Daoy (cell line): ENCODE measurements around the gene PARD6G. TPM values are rescaled to one million over a fixed set of nuclear protein-coding genes. Genes with fewer than 3 reads are reported as not detected.
A peak's percentile ranks its signal among the peaks of the same experiment; 100 is the strongest.

Experiments
- DNase-seq: peaks from one replicate; pipeline ENCODE4 v3.0.0-alpha.2; 2015; ENCODE audit warnings: low read depth
- total RNA-seq: library from RNA; depleted of rRNA; stranded (reverse); fragments of >200 nt; shearing (Covaris generic); gene quantifications from 2 replicates; pipeline ENCODE4 v1.2.3, GENCODE V29; 2014

The PARD6G gene
- total RNA-seq, 1 experiment from 2014 or later = 1.3 TPM

DNA sequence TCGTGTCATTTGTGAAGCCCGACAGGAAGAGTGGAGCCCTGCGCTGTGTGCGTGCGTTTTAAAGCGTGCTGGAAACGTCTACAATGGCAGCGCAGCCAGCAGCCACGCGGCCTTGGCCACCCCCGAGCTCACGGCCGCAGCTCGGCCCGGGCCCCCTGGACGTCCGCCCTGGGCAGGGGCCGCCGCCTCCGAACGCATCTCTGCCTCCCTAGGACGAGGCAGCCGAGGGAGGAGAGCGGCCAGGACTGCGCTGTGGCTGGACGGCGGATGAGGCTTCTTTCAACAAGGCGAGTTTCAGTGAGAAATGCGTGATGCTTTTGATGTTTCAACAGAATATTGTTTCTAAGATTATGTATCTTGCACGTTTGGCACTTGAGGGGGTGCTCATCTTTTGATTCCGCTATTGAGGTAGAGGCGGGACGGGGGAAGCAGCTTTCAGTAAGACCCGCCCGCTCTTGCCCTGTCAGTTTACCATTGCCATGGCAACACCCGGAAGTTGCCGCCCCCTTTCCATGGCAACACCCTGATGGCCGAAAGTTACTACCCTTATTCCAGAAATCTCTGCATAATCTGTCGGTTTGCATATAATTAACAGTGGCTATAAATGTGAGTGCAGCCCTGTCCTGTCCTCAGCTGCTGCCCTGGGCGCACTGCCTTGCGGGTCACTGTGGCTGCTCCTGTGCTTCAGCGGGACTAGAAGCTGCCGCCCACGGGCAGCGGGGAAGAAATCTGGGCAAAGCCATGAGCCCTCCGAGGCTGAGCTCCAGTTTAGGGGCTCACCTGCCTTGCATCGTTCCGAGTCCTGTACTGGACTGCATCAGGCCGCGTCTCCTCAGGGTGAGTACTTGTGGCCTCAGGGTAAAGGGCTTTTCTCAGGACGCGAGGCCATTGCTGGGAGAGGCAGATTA is 99.6 kb downstream of the PARD6G start:
- peak; percentile 89 for DNase-seq

DNA sequence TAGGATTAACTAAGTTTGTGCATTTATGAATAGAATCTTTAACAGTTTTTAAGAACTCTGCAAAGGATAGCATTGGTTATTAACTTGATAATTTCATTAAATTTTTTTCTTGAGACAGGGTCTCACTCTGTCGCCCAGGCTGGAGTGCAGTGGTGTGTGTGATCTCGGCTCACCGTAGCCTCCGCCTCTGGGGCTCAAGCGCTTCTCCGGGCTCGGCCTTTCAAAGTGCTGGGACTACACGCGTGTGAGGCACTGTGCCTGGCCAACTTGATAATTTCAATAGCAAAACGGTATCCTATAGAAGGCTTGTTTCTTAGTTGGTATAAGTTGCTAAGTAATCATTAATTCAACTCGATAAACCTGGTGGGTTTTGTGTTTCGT is 100.3 kb downstream of the PARD6G start:
- no peak for DNase-seq

GRCh38 chr18:80145196-80145804 is 102.0 kb downstream of the PARD6G start:
- DNase-seq = no peak

DNA sequence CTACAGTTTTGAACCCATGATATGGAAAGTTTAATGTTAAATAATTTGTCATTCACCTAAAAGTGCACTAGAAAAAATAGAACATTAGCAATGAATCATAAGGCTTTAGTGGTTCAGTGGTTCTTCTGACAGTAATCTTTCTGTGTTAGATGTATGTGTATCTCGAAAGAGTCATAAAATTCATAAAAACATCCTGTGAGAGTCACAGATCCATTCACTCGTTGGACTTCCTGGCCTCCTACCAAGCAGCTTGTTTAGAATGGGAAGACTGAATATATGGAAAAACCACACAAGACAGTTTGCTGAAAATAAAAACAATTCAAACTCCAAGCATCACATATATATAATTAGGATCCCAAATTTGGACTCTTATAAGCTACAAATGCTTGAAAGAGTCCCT is 103.4 kb downstream of the PARD6G start:
- peak; percentile 22 for DNase-seq

- DNase-seq = no peak
These were observed 106.8 kb downstream of the PARD6G start for GRCh38 chr18:80140455-80140985.

DNA sequence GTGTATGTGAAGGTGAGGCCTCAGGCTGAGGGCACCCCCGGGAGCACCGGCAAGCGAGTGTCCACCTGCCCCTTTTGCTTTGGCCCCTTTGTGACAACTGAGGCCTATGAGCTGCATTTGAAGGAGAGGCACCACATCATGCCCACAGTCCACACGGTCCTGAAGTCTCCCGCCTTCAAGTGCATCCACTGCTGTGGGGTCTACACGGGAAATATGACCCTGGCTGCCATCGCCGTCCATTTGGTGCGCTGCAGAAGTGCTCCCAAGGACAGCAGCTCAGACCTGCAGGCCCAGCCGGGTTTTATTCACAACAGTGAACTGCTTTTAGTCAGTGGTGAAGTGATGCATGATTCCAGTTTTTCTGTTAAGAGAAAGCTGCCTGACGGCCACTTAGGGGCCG is 109.3 kb downstream of the PARD6G start:
- DNase-seq = no peak

DNA sequence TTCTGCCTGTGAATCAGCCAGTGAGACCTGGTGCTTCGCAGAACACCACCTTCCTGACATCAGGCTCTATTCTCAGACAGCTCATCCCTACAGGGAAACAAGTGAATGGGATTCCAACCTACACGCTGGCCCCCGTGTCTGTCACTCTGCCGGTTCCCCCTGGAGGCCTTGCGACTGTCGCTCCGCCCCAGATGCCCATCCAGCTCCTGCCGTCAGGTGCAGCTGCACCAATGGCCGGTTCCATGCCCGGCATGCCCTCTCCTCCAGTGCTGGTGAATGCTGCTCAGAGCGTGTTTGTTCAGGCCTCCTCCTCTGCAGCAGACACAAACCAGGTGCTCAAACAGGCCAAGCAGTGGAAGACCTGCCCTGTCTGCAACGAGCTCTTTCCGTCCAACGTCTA is 110.2 kb downstream of the PARD6G start:
- no peak for DNase-seq

- DNase-seq = no peak
These were observed 110.6 kb downstream of the PARD6G start for GRCh38 chr18:80136679-80137078.

- DNase-seq = no peak
These were observed 112.2 kb downstream of the PARD6G start for GRCh38 chr18:80135136-80135535.

DNA sequence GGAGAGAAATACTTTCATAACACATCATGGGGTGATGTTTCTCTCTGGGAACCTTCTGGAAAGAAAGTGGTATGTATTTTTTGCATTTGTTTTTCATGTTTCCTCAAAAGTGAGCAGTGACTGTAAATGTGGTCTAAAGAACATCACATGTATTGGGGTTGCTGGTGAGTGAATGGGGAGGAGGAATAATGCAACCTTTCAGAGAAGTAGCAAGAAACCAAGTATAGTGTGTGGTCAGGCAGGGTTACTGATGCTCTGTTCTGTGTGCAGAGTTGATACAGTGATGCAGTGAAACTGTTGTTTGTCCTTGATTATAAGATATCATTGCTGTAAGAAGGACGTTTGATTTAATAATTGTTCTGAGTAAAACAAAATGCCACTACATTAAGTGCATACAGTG is 114.2 kb downstream of the PARD6G start:
- no peak for DNase-seq

DNA sequence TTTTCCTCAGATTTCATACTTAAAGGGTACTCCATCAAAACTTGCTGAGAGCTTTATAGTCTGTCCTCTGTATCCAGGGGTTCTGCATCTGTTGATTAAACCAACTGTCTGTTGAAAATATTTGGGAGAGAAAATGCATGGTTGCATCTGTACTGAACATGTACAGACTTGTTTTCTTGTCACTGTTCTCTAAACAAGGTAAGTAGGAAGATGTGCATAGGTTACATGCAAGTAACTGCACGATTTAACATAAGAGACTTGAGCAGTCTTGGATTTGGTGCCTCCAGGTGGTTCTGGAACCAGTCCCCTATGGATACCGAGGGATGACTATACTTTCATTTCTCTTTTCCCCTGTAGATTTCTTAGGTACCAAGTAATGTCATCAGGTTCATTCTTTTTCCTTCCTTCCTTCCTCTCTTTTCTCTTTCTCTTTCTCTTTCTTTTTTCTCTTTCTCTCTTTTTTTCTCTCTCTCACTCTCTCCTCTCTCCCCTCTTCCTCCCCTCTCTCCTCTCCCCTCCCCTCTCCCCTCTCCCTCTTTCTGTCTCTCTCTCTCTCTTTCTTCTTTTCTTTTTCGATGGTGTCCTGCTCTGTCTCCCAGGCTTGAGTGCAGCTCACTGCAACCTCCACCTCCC is 115.0 kb downstream of the PARD6G start:
- DNase-seq = no peak

DNA sequence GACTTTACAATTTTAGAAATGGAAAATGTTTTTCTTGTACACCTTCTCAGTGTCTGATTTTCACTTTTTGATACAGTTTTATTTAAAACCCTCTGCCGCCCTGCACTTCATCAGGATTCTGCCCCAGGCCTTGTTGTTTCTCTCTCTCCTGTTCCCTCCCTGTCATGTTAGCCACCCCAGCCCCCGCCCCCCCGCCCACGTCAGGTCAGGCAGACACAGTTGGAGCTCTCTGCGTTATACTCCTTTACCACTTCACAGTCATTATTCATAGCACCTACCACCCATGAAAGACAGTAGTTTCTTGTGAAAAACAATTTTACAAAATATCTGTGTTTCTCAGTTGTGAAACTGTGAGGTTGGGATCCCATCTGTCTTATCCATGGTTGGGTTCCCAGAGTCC is 116.8 kb downstream of the PARD6G start:
- DNase-seq = no peak

GRCh38 chr18:80129672-80130367 is 117.5 kb downstream of the PARD6G start:
- no peak for DNase-seq

DNA sequence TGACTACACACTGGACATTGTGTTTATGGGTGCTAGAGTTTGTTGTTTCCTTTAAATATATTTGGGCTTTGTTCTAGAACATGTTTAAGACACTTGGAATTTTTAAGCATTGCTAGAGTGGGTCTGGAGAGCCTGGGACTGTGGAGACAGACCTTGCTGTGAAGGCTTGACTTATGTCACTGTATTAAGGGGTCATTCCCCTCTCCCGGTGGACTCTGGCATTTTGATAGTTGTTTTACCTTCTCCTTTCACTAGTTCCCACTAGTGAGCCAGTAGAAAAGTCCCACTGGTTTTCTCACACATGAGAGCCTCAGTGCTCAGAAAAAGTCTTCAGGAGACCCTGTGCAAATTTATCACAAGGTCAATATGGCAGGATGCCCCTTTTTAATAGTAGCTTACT is 119.7 kb downstream of the PARD6G start:
- DNase-seq = no peak

- DNase-seq = no peak
These were observed 120.5 kb downstream of the PARD6G start for GRCh38 chr18:80126797-80127196.

- no peak for DNase-seq
These were observed 123.2 kb downstream of the PARD6G start for GRCh38 chr18:80124131-80124530.

GRCh38 chr18:80120932-80121331 is 126.4 kb downstream of the PARD6G start:
- DNase-seq = no peak

- DNase-seq = no peak
These were observed 128.2 kb downstream of the PARD6G start for GRCh38 chr18:80119111-80119510.

GRCh38 chr18:80115035-80115434 is 132.3 kb downstream of the PARD6G start:
- DNase-seq = no peak

DNA sequence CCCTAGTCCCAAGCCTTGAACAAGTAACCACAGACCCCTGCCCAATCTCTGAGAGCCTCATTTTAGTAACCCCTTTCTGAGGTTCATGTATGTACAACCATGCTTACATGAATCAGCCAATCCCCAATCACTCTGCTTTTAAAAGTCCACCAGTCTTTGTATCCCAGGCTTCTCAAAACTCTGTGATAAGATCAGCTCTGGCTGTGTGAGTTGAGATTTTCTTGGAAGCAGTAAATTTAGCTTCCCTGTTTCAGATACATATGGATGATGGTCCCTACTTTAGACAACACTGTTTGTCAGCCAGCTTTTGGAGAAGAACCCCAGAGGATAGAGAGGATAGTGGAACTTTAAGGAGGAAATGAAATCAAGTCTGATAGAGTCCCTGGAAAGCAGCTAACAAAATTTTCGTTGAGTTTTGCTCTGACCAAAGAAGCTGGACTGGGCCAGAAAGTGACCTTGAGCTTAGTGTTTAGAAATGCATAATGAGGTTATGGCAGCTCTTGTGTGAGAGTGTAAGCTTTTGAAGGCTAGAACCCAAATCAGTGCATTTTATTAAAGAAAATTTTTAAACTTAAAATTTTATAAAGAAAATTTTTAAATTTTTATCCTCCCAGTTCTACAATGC is 134.6 kb downstream of the PARD6G start:
- DNase-seq = no peak

DNA sequence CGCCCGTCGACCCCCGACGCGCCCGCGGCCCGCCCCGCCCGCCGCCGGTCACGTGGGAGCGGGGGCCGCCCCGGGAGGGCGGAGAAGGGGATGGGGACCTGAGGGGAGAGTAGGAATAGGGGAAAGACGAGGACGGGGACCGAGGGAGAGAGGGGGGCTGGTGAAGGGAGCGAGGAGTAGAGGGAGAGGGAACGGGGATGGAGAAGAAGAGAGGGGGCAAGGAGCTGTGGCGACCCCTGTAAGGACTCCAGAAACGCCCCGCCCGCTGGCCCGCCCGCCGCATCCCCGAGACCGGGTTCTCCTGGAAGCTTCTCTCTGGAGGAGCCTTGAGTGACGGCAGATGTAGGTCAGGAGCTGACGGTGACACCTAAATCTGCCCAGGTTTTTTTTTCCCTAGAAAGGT is 137.6 kb downstream of the PARD6G start:
- DNase-seq = no peak
